Heart right ventricle (tissue), 16 donors: Measurements from ENCODE around the gene TICAM2. TPM values are rescaled to one million over a fixed set of nuclear protein-coding genes. Genes with fewer than 3 reads are reported as not detected.

ENCODE experiments used
- ATAC-seq, 8 donors: fragments of 200-7000 bp; cut with Tn5 transposase; one replicate each; pipeline ENCODE4 v1.9.1; 2020; ENCODE audit warnings: mild to moderate bottlenecking in 8 of 8, moderate library complexity in 8 of 8, moderate number of reproducible peaks in 1 of 8
- DNase-seq, 2 donors: peaks; one replicate each; pipeline ENCODE4 v3.0.0-alpha.2; 2020
- H3K27ac ChIP-seq, 10 donors: fragments of 200-600 bp; sonication (generic) in 2 of 10; one replicate each; pipeline versions ENCODE4 v1.5.0 to v1.8.0; 2020 to 2022; ENCODE audit warnings: mild to moderate bottlenecking in 3 of 10
- H3K27me3 ChIP-seq, 7 donors: fragments of 200-600 bp; one replicate each; pipeline ENCODE4 v1.8.0; 2021 to 2022; ENCODE audit warnings: mild to moderate bottlenecking in 2 of 7
- H3K36me3 ChIP-seq, 9 donors: fragments of 200-600 bp; sonication (generic) in 1 of 9; one replicate each; pipeline versions ENCODE4 v1.5.0 to v1.8.0; 2020 to 2022; ENCODE audit warnings: mild to moderate bottlenecking in 2 of 9
- H3K4me1 ChIP-seq, 9 donors: fragments of 200-600 bp; sonication (generic) in 1 of 9; one replicate each; pipeline versions ENCODE4 v1.5.0 to v1.8.0; 2020 to 2022; ENCODE audit warnings: mild to moderate bottlenecking in 4 of 9
- H3K4me3 ChIP-seq, 10 donors: fragments of 200-600 bp; sonication (generic) in 2 of 10; one replicate each; pipeline versions ENCODE4 v1.5.0 to v1.8.0; 2020 to 2022; ENCODE audit warnings: mild to moderate bottlenecking in 7 of 10, moderate library complexity in 2 of 10
- H3K9me3 ChIP-seq, 11 donors: fragments of 200-600 bp in 10 of 11; sonication (generic) in 2 of 11; one replicate each; pipeline versions ENCODE4 v1.5.0 to v1.8.0; 2013 to 2022; ENCODE audit warnings: mild to moderate bottlenecking in 2 of 11, control low read depth in 1 of 11, moderate library complexity in 1 of 11
- WGBS, 2 donors: extraction: QIAGEN DNeasy Blood & Tissue Kit; methylation state at CpG; one replicate each; pipeline ENCODE4 v1.1.7; 2013; ENCODE audit warnings: inconsistent platforms in 1 of 2; 5-methylcytosine and 5-hydroxymethylcytosine counted together
- intact Hi-C, 10 donors: fragments of 100-400 bp; cut with DNase I; formaldehyde crosslinking; loops; one replicate each; pipeline versions ENCODE4 v1.11.1 to v1.14.2; 2022
- polyA plus RNA-seq, 2 donors: library from polyadenylated mRNA; stranded (reverse); fragments of 200-250 nt; gene quantifications; one replicate each; pipeline ENCODE4 v1.2.3, GENCODE V29; 2013
- total RNA-seq, 10 donors: library from RNA; stranded (reverse); fragmentation: NEBNext Ultra II Directional in 3 of 10; extraction: Animal tissue kit (Norgen Biotek cat#: 25700) in 3 of 10; gene quantifications; one replicate each; pipeline versions ENCODE4 v1.2.1 to v1.2.4, GENCODE V29; 2021 to 2023
- TF ChIP-seq, protein P1 (sequence below), 9 donors: fragments of 200-600 bp; sonication (generic) in 2 of 9; IDR thresholded peaks; one replicate each; pipeline versions ENCODE4 v1.5.0 to v1.8.0; 2021 to 2022; ENCODE audit warnings: antibody characterized with exemption in 9 of 9, mild to moderate bottlenecking in 5 of 9, moderate library complexity in 1 of 9
- donor health status: Arrhythmogenic right ventricular cardiomyopathy.
- donor health status: ischemic (EF 13 %, LVEDD 7.1; RV severe dilation, severe dysfunction).
- donor health status: healthy with polysubstance abuse.
- donor health status: DM: no; HTN: yes; CAD: no.
- donor health status: DM: no; HTN: no; CAD: no.
- donor health status: ischemic (EF 25% LVEDD 6.9; RV normal size, moderate dysfunction).
- donor health status: ischemic (EF 25% LVEDD 5.7; RV mildly dilated, moderate dysfunction).
- donor health status: healthy.
- donor health status: DM: yes; HTN: yes; CAD: no.
- donor health status: Ischemic cardiomyopathy.
- donor health status: ischemic (EF 35%, LVEDD 5.7; RV mildly dilated, moderate dysfunction).
- donor health status: nonischemic (EF 11% LVEDD 7.7; RV severe dilation, severe dysfunction).
- donor health status: DM: yes; HTN: yes; CAD: no.
- donor health status: PGD.
- donor health status: ischemic (EF 29% LVEDD 5.4; RV normal size, mild dysfunction).
- donor health status: nonischemic (EF 23%, LVEDD 6.1; RV moderate dilation, normal function).

TICAM2 gene
- total and polyA plus RNA-seq, 12 donors = 1.2 to 4.4 (median 1.9) TPM

GRCh38 chr5:115544436-115545350 is 57.6 kb downstream of the TICAM2 start, which contains the start of gene FEM1C:
TSS of gene FEM1C (minus strand) at chr5:115544775. CDS start at chr5:115543493, 1,282 bp downstream.
- DNase-seq (peak; percentile 97 to 99), ATAC-seq (peak; percentile 97 to 99 (median 98))
- peaks cover 0 to 15% (median 2%) of the 10 kb centered on the region in 11 donors for H3K9me3 ChIP-seq
- intact Hi-C loops = loop anchor here in 6 of 10 donors (1.0 to 10.0 kb wide), 10 partner anchors 80 to 167 kb away; partner anchors contain the start of gene TMED7 (in 1 of the 6)
- H3K27ac ChIP-seq = peak within 1 kb of the TSS; percentile 93 to 99 (median 98)
- 1% methylated on average over 66 to 82 of the region's 82 CpGs for WGBS, 2 donors
- peaks cover 0 to 33% (median 0%) of the 10 kb centered on the region in 9 donors for H3K36me3 ChIP-seq
- TF ChIP-seq, protein P1, sequence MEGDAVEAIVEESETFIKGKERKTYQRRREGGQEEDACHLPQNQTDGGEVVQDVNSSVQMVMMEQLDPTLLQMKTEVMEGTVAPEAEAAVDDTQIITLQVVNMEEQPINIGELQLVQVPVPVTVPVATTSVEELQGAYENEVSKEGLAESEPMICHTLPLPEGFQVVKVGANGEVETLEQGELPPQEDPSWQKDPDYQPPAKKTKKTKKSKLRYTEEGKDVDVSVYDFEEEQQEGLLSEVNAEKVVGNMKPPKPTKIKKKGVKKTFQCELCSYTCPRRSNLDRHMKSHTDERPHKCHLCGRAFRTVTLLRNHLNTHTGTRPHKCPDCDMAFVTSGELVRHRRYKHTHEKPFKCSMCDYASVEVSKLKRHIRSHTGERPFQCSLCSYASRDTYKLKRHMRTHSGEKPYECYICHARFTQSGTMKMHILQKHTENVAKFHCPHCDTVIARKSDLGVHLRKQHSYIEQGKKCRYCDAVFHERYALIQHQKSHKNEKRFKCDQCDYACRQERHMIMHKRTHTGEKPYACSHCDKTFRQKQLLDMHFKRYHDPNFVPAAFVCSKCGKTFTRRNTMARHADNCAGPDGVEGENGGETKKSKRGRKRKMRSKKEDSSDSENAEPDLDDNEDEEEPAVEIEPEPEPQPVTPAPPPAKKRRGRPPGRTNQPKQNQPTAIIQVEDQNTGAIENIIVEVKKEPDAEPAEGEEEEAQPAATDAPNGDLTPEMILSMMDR (IDR thresholded peaks at IDR 0.05) = peak in 1 of 9 donors; percentile 3
- H3K4me3 ChIP-seq = peak within 1 kb of the TSS; percentile 74 to 96 (median 90)
- peaks cover 0 to 43% (median 32%) of the 10 kb centered on the region in 9 donors for H3K4me1 ChIP-seq
- H3K27me3 ChIP-seq = no peaks in the 10 kb centered on the region

- DNase-seq = peak; percentile 26 to 52
- Histone ChIP-seq H3K4me1 (peaks cover 4 to 50% (median 39%) of the 10 kb centered on the region in 9 donors), H3K27me3 (no peaks in the 10 kb centered on the region), H3K36me3 (peaks cover 0 to 39% (median 0%) of the 10 kb centered on the region in 9 donors), H3K4me3 (peak overlapping the region; percentile 74 to 96 (median 90)), H3K27ac (peak overlapping the region; percentile 93 to 99 (median 98)), H3K9me3 (peaks cover 0 to 15% (median 2%) of the 10 kb centered on the region in 11 donors)
- intact Hi-C loops = loop anchor here in 6 of 10 donors (1.0 to 10.0 kb wide), 10 partner anchors 81 to 167 kb away; partner anchors contain the start of gene TMED7 (in 1 of the 6)
- 0 to 1% methylated on average over 20 of the region's 20 CpGs for WGBS, 2 donors
- TF ChIP-seq, protein P1 (IDR thresholded peaks at IDR 0.05) = no peak
- peak; percentile 8 to 55 (median 24) for ATAC-seq
These were observed 58.2 kb downstream of the TICAM2 start for GRCh38 chr5:115544043-115544435.

DNA sequence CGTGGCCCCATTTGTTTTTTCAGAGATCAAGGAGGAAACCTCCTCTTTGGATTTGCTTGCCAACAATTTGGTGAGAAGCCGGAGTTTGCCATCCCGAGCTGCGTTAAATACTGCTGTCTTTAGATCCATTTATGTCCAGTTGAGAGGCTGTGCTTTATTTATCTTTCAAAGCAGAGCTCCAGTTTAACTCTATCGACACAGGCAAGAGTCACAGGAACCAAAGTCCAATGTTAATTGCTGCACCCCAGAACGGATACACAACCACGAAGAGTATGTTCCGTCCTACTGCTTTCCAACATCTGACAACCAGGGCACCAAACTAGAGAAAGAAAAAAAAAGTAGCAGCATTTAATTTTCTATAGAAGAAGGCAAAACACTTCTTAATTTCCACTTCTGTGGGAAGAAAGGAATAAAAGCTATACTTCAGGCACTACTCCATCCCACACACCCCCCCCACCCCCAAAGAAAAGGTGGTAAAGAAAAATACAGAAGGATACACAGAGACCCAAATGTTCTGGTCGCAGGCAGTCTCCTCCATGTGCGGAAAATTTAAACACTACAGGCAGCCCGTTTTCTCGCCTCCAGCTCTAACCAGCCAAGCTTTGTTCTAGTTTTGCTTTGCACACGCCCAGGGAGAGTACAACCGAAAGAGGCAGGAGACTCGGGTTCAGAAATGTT is 58.8 kb downstream of the TICAM2 start:
- peaks cover 0 to 45% (median 0%) of the 10 kb centered on the region in 9 donors for H3K36me3 ChIP-seq
- H3K4me3 ChIP-seq = peak overlapping the region; percentile 74 to 96 (median 90)
- peaks cover 4 to 55% (median 44%) of the 10 kb centered on the region in 9 donors for H3K4me1 ChIP-seq
- peaks cover 0 to 15% (median 2%) of the 10 kb centered on the region in 11 donors for H3K9me3 ChIP-seq
- no peaks in the 10 kb centered on the region for H3K27me3 ChIP-seq
- DNase-seq (no peak), ATAC-seq (peak; percentile 11 to 62 (median 34))
- 3% methylated on average over 15 of the region's 15 CpGs for WGBS, 2 donors
- TF ChIP-seq, protein P1 (IDR thresholded peaks at IDR 0.05) = no peak
- intact Hi-C loops = loop anchor here in 6 of 10 donors (1.0 to 10.0 kb wide), 11 partner anchors 81 to 167 kb away; partner anchors contain the start of gene TMED7 (in 1 of the 6)
- peak overlapping the region; percentile 93 to 99 (median 98) for H3K27ac ChIP-seq
